Measurements from ENCODE around the gene LPCAT1.

DNA sequence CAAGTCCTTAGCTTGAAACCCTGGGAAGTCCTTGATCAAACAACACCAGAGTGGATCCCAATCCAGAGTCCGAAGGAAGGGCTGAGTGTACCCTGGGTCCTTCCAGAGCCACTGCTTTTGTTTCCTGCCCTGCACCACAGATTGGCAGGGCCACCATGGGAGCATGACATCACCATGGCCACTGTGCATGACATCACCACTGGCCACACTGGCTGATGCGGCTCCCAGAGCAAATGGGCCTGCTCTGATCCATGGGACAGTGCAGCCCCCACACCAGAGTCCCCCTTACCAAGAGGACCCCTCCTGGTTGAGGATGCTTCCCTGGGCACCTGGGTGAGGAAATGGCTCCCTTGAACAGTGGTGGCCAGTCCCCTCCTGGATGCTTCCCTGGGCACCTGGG is 88.4 kb downstream of the LPCAT1 start:
- TF ChIP-seq, protein P1, sequence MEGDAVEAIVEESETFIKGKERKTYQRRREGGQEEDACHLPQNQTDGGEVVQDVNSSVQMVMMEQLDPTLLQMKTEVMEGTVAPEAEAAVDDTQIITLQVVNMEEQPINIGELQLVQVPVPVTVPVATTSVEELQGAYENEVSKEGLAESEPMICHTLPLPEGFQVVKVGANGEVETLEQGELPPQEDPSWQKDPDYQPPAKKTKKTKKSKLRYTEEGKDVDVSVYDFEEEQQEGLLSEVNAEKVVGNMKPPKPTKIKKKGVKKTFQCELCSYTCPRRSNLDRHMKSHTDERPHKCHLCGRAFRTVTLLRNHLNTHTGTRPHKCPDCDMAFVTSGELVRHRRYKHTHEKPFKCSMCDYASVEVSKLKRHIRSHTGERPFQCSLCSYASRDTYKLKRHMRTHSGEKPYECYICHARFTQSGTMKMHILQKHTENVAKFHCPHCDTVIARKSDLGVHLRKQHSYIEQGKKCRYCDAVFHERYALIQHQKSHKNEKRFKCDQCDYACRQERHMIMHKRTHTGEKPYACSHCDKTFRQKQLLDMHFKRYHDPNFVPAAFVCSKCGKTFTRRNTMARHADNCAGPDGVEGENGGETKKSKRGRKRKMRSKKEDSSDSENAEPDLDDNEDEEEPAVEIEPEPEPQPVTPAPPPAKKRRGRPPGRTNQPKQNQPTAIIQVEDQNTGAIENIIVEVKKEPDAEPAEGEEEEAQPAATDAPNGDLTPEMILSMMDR (IDR thresholded peaks at IDR 0.05): no peak
- no peak for TF ChIP-seq EP300 (IDR thresholded peaks at IDR 0.05)

Data from tibial nerve (tissue), 4 donors.